MCF 10A (cell line): ENCODE results near the gene PSMB3. TPM values are rescaled to one million over a fixed set of nuclear protein-coding genes. Genes with fewer than 3 reads are reported as not detected.

Experiments used
- BruUV-seq: library from RNA; stranded (reverse); fragments of 400-500 nt; replicated peaks from 2 replicates; lab custom pipeline; 2021; lab: Mats Ljungman, UMichigan
- CTCF ChIA-PET: fragments of 300-600 bp; sonication (Branson Sonifier 250); formaldehyde crosslinking; extraction: SDS; loops from one replicate; lab custom pipeline; 2021; ENCODE audit warnings: antibody characterized with exemption, inconsistent platforms; lab: Yijun Ruan, JAX
- POLR2A ChIA-PET: fragments of 300-600, 350-650 bp; sonication (Branson Sonifier 250); formaldehyde crosslinking; extraction: SDS; loops from one replicate; lab custom pipeline; 2020; ENCODE audit warnings: antibody characterized with exemption, inconsistent platforms; lab: Yijun Ruan, JAX
- DNase-seq: peaks from one replicate; pipeline ENCODE4 v3.0.0-alpha.2; 2018; ENCODE audit not compliant: unreplicated experiment
- H3K27ac Mint-ChIP-seq: one replicate; pipeline ENCODE4 v1.8.0; 2022; ENCODE audit warnings: mild to moderate bottlenecking, low read depth, mixed read lengths; ENCODE audit not compliant: unreplicated experiment
- H3K27me3 Mint-ChIP-seq: one replicate; pipeline ENCODE4 v1.8.0; 2022; ENCODE audit warnings: mixed read lengths; ENCODE audit not compliant: insufficient read depth, unreplicated experiment
- H3K36me3 Mint-ChIP-seq: one replicate; pipeline ENCODE4 v1.8.0; 2022; ENCODE audit warnings: mild to moderate bottlenecking, moderate library complexity, mixed read lengths; ENCODE audit not compliant: insufficient read depth, unreplicated experiment
- H3K4me1 Mint-ChIP-seq: one replicate; pipeline ENCODE4 v1.8.0; 2022; ENCODE audit warnings: mixed read lengths; ENCODE audit not compliant: insufficient read depth, unreplicated experiment
- H3K4me3 Mint-ChIP-seq: one replicate; pipeline ENCODE4 v1.8.0; 2022; ENCODE audit warnings: mild to moderate bottlenecking, moderate library complexity, mixed read lengths; ENCODE audit not compliant: unreplicated experiment
- H3K9me3 Mint-ChIP-seq: one replicate; pipeline ENCODE4 v1.8.0; 2022; ENCODE audit warnings: mixed read lengths; ENCODE audit not compliant: unreplicated experiment
- intact Hi-C: fragments of 100-400 bp; cut with micrococcal nuclease; formaldehyde crosslinking; loops from 2 replicates; pipeline ENCODE4 v1.14.1; 2022
- total RNA-seq: library from RNA; stranded (reverse); gene quantifications from 2 replicates; pipeline ENCODE4 v1.2.3, GENCODE V29; 2022
- TF ChIP-seq, protein P1 (sequence below): fragments of 200-600 bp; IDR thresholded peaks from one replicate; pipeline ENCODE4 v1.8.0; 2022; ENCODE audit warnings: antibody characterized with exemption, mild to moderate bottlenecking; ENCODE audit not compliant: unreplicated experiment

PSMB3 gene
- total RNA-seq, 1 experiment from 2014 or later: 145 TPM

DNA sequence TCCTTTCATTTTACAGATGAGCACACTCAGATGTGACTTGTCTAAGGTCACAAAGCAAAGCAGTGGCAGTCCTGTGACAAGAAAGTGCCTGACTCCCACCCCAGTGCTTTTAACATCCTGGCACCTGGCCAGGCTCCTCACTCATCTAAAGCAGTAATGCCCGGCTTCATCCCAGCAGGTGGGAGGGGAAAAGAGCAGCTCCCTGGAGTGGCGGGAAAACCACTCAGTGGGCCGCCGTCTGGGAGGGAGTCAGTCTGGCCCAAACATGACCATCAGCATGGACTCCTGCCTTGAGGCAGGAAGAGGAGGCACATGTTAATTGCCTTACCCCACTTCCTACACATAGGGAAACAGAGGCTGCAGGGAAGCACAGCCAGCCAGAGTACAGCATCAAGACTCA, 7.0 kb upstream of the PSMB3 start:
- Mint-ChIP-seq H3K27ac (no peak overlapping the region), H3K9me3 (no peaks in the 10 kb centered on the region), H3K4me1 (peaks cover 42% of the 10 kb centered on the region), H3K36me3 (peaks cover 18% of the 10 kb centered on the region), H3K27me3 (no peaks in the 10 kb centered on the region), H3K4me3 (no peak overlapping the region)
- no peak for DNase-seq
- TF ChIP-seq, protein P1, sequence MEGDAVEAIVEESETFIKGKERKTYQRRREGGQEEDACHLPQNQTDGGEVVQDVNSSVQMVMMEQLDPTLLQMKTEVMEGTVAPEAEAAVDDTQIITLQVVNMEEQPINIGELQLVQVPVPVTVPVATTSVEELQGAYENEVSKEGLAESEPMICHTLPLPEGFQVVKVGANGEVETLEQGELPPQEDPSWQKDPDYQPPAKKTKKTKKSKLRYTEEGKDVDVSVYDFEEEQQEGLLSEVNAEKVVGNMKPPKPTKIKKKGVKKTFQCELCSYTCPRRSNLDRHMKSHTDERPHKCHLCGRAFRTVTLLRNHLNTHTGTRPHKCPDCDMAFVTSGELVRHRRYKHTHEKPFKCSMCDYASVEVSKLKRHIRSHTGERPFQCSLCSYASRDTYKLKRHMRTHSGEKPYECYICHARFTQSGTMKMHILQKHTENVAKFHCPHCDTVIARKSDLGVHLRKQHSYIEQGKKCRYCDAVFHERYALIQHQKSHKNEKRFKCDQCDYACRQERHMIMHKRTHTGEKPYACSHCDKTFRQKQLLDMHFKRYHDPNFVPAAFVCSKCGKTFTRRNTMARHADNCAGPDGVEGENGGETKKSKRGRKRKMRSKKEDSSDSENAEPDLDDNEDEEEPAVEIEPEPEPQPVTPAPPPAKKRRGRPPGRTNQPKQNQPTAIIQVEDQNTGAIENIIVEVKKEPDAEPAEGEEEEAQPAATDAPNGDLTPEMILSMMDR: no peak
- BruUV-seq: no TSS peak
- intact Hi-C loops: no loop called here
- ChIA-PET POLR2A (interaction anchor here (2.0 to 2.5 kb wide), 3 partner anchors 10 to 40 kb away, joined by 7 to 11 read pairs (median 10); partner anchors contain the start of genes CISD3 and MLLT6), CTCF (interaction anchor here (0.7 to 5.4 kb wide), 2 partner anchors 11 to 76 kb away, joined by 3 to 45 read pairs; no protein-coding TSS in a partner anchor)

DNA sequence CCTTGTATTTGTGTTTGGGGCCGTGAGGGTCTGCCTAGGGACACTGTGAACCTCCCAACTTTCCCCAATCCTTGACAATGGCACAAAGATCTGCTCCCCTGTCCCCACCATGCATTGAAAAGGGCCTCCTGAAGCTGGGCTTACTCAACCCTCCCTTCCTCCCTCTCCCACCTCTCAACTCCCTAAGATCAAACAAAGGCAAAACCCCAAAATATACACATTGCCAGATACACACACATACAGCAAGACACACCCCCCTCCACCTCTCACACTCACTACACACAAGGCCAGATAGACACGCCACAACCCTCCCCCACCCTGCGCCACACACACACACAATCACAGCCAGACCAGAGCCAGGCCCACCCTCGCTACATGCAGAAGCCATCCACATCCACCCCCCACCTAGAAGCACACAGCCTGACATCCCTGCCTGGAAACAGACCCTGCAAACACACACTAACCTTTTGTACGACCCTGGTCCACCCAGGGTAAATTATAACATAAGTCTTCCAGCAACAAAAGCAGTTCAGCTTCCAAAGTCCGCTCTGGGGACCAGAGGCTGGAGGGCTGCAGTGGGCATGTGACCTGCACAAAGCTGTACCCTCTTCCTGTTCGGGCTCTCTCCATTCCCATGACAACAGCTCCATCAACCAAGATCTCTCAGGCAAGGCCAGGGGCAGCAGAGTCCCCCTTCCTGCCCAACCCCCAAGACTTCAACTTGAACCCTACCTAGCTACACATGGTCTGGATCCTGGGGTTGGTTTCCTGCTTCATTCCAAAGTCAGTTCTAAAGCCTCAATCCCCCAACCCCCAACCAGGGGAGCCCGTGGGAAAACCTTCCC, 6.3 kb upstream of the PSMB3 start:
- CTCF ChIA-PET: interaction anchor here (1.0 to 5.4 kb wide), 3 partner anchors 9 to 15 kb away, joined by 3 to 45 read pairs (median 4); no protein-coding TSS in a partner anchor
- intact Hi-C loops: no loop called here
- Mint-ChIP-seq H3K4me1 (peaks cover 49% of the 10 kb centered on the region), H3K9me3 (no peaks in the 10 kb centered on the region), H3K36me3 (peaks cover 22% of the 10 kb centered on the region), H3K27me3 (no peaks in the 10 kb centered on the region), H3K4me3 (peak overlapping the region; percentile 96), H3K27ac (peak overlapping the region; percentile 20)
- TF ChIP-seq, protein P1: no peak
- no peak for DNase-seq
- no TSS peak for BruUV-seq
- POLR2A ChIA-PET: interaction anchor here (0.7 to 2.5 kb wide), 4 partner anchors 10 to 716 kb away, joined by 3 to 11 read pairs (median 8); partner anchors contain the start of genes CISD3 and MLLT6

DNA sequence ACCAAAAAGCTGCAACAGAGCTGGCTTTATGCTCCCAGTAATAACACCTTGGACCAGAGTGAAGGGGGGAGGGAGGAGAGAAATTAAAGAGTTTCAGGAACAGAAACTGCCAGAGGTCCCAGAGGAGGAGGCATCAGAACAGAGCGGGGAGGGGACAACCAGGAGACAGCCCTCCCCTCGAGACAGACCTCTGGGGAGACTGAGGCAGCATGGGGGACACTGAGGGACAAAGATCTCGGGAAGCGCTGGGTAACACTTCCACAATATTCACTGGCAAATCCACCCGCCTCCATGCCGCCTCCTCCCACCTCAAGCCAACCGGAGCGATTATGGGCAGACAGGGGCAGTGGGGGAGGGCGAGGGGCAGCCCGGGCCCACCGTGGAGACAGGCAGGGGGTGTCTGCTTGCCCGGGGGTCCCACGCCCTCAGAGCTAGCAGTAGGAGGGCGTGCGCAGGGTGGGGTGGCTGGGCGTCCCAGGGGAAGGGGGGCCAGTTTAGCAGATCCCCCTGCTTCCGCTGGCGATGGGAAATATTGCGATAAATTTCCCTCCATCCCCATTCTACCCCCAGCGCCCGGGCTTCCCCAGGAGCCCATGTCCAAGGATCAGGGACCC, 5.6 kb upstream of the PSMB3 start:
- intact Hi-C loops: no loop called here
- ChIA-PET CTCF (interaction anchor here (1.0 to 5.4 kb wide), 3 partner anchors 9 to 16 kb away, joined by 3 to 45 read pairs (median 4); no protein-coding TSS in a partner anchor), POLR2A (interaction anchor here (0.7 to 2.5 kb wide), 4 partner anchors 11 to 715 kb away, joined by 3 to 11 read pairs (median 8); partner anchors contain the start of genes CISD3 and MLLT6)
- no peaks in the 10 kb centered on the region for H3K27me3 Mint-ChIP-seq
- peak overlapping the region; percentile 20 for H3K27ac Mint-ChIP-seq
- TF ChIP-seq, protein P1: no peak
- no peak for DNase-seq
- peaks cover 27% of the 10 kb centered on the region for H3K36me3 Mint-ChIP-seq
- peak overlapping the region; percentile 96 for H3K4me3 Mint-ChIP-seq
- no peaks in the 10 kb centered on the region for H3K9me3 Mint-ChIP-seq
- BruUV-seq: no TSS peak
- peaks cover 50% of the 10 kb centered on the region for H3K4me1 Mint-ChIP-seq
